ENCODE data around the gene ZNF564. TPM values are rescaled to one million over a fixed set of nuclear protein-coding genes. Genes with fewer than 3 reads are reported as not detected.

ZNF564 gene
- total and polyA plus RNA-seq, 2 donors (not counting 3 experiments of a cell fraction or from before 2014, with no cell fraction given) = 1.5 to 6.5 TPM

- FAIRE-seq = no peak
- no peak for DNase-seq (ENCODE audit: low read depth, low spot score)
- TF ChIP-seq FOS (IDR thresholded peaks at IDR 0.05; ENCODE audit: borderline replicate concordance, insufficient read depth, low read length) (no peak), JUN (IDR thresholded peaks at IDR 0.05; ENCODE audit: borderline replicate concordance, insufficient read depth, insufficient read length, low read depth) (no peak), POLR2AphosphoS5 (IDR thresholded peaks at IDR 0.05; ENCODE audit: insufficient read depth, low read depth, low read length) (no peak)
- H3K27ac ChIP-seq (ENCODE audit: insufficient read depth, low read depth, low read length) = no peak overlapping the region
- H3K9ac ChIP-seq (replicated peaks; ENCODE audit: extremely low read depth, insufficient read depth, low read length) = no peak overlapping the region
- no peaks in the 10 kb centered on the region for H3K9me1 ChIP-seq (replicated peaks; ENCODE audit: control insufficient read depth, extremely low read depth, insufficient read depth, low read length)
- H3K27me3 ChIP-seq (ENCODE audit: control insufficient read depth in 2 of 2, insufficient read depth in 2 of 2, low read length in 2 of 2) = no peaks in the 10 kb centered on the region
- no TSS peak for BruUV-seq (replicated peaks)
- dilution Hi-C loops (cut with MboI; ENCODE audit: extremely low pct_ligation_motif_present, low sequenced_read_pairs) (no loop called here), intact Hi-C loops (cut with micrococcal nuclease) (no loop called here)
- no peak overlapping the region for H3K4me2 ChIP-seq (ENCODE audit: insufficient read depth, low read length)
- ChIA-PET POLR2A (no interaction called here), CTCF (no interaction called here)
- H4K20me1 ChIP-seq (replicated peaks; ENCODE audit: control insufficient read depth, extremely low read depth, insufficient read depth, low read length) = no peaks in the 10 kb centered on the region
- no peaks in the 10 kb centered on the region for H3K79me2 ChIP-seq (ENCODE audit: control insufficient read depth, insufficient read depth, low read length)
- no peaks in the 10 kb centered on the region for H3K9me3 ChIP-seq (replicated peaks; ENCODE audit: control insufficient read depth, insufficient read depth, low read length)
- peaks cover 0 to 2% of the 10 kb centered on the region in 2 experiments for H3K36me3 ChIP-seq (ENCODE audit: control insufficient read depth in 2 of 2, extremely low read depth in 1 of 2, insufficient read depth in 2 of 2, low read length in 2 of 2)
- no peak overlapping the region for H2AFZ ChIP-seq (ENCODE audit: low read depth, low read length)
- no peaks in the 10 kb centered on the region for H3K4me1 ChIP-seq (ENCODE audit: control insufficient read depth, extremely low read depth, insufficient read depth, low read length)
- H3K4me3 ChIP-seq (replicated peaks in 1 of 3; ENCODE audit: insufficient read depth in 1 of 3, low read depth in 1 of 3, low read length in 3 of 3) = no peak overlapping the region
Measured at GRCh38 chr19:12596485-12596884, 45.2 kb upstream of the ZNF564 start.

- TF ChIP-seq POLR2AphosphoS5 (IDR thresholded peaks at IDR 0.05; ENCODE audit: insufficient read depth, low read depth, low read length) = no peak
- intact Hi-C loops (cut with micrococcal nuclease) = no loop called here
- CTCF ChIA-PET = no interaction called here
- dilution Hi-C loops (cut with MboI; ENCODE audit: extremely low pct_ligation_motif_present, low sequenced_read_pairs) = no loop called here
- Histone ChIP-seq H3K36me3 (ENCODE audit: control insufficient read depth in 2 of 2, extremely low read depth in 1 of 2, insufficient read depth in 2 of 2, low read length in 2 of 2) (peaks cover 3 to 17% of the 10 kb centered on the region in 2 experiments), H3K27ac (ENCODE audit: insufficient read depth, low read depth, low read length) (no peak overlapping the region), H3K4me3 (replicated peaks in 1 of 3; ENCODE audit: insufficient read depth in 1 of 3, low read depth in 1 of 3, low read length in 3 of 3) (no peak overlapping the region), H4K20me1 (replicated peaks; ENCODE audit: control insufficient read depth, extremely low read depth, insufficient read depth, low read length) (no peaks in the 10 kb centered on the region), H3K9me1 (replicated peaks; ENCODE audit: control insufficient read depth, extremely low read depth, insufficient read depth, low read length) (no peaks in the 10 kb centered on the region), H3K27me3 (ENCODE audit: control insufficient read depth in 2 of 2, insufficient read depth in 2 of 2, low read length in 2 of 2) (no peaks in the 10 kb centered on the region), H3K9me3 (replicated peaks; ENCODE audit: control insufficient read depth, insufficient read depth, low read length) (peaks cover 11% of the 10 kb centered on the region), H3K79me2 (ENCODE audit: control insufficient read depth, insufficient read depth, low read length) (no peaks in the 10 kb centered on the region), H3K4me1 (ENCODE audit: control insufficient read depth, extremely low read depth, insufficient read depth, low read length) (no peaks in the 10 kb centered on the region), H3K4me2 (ENCODE audit: insufficient read depth, low read length) (no peak overlapping the region), H2AFZ (ENCODE audit: low read depth, low read length) (no peak overlapping the region), H3K9ac (replicated peaks; ENCODE audit: extremely low read depth, insufficient read depth, low read length) (no peak overlapping the region)
- FAIRE-seq (no peak), DNase-seq (ENCODE audit: low read depth, low spot score) (no peak)
- BruUV-seq (replicated peaks) = no TSS peak
- POLR2A ChIA-PET = no interaction called here
Measured at GRCh38 chr19:12581100-12581499, 29.8 kb upstream of the ZNF564 start.

Measured in endothelial cell of umbilical vein (primary cell).